Fibroblast of lung (primary cell): ENCODE data around the gene TCP11. TPM values are rescaled to one million over a fixed set of nuclear protein-coding genes. Genes with fewer than 3 reads are reported as not detected.
A peak's percentile ranks its signal among the peaks of the same experiment; 100 is the strongest.

ENCODE experiments used
- DNase-seq, 2 donors: peaks; one replicate each; pipeline versions ENCODE4 v3.0.0 to v3.0.0-alpha.2; 2010; ENCODE audit warnings: low read depth in 2 of 2
- H2AFZ ChIP-seq: 2 replicates; pipeline ENCODE4 v1.5.1; 2012; ENCODE audit warnings: low read length, control low read depth, inconsistent platforms
- H3K27ac ChIP-seq: 2 replicates; pipeline ENCODE4 v1.5.1; 2011; ENCODE audit warnings: low read length, control low read depth; ENCODE audit not compliant: insufficient read depth
- H3K27me3 ChIP-seq: 2 replicates; pipeline ENCODE4 v1.5.1; 2011; ENCODE audit warnings: mild to moderate bottlenecking, low read length; ENCODE audit not compliant: control insufficient read depth, insufficient read depth
- H3K36me3 ChIP-seq: 2 replicates; pipeline ENCODE4 v1.5.1; 2011; ENCODE audit warnings: low read length; ENCODE audit not compliant: control insufficient read depth, insufficient read depth
- H3K4me1 ChIP-seq: 2 replicates; pipeline ENCODE4 v1.5.1; 2011; ENCODE audit warnings: low read length; ENCODE audit not compliant: control insufficient read depth, insufficient read depth; ENCODE audit errors: extremely low read depth
- H3K4me2 ChIP-seq: 2 replicates; pipeline ENCODE4 v1.5.1; 2011; ENCODE audit warnings: low read length, control low read depth; ENCODE audit not compliant: insufficient read depth; ENCODE audit errors: extremely low read depth
- H3K4me3 ChIP-seq, 4 experiments: fragments of 200-600 bp in 1 of 4; sonication (generic) in 1 of 4; replicated peaks in 1 of 4; 2 replicates each; pipeline ENCODE4 v1.5.1; 2011 to 2016; ENCODE audit warnings: low read length in 4 of 4, low read depth in 3 of 4, mild to moderate bottlenecking in 3 of 4, control low read depth in 2 of 4, inconsistent platforms in 1 of 4, mixed read lengths in 1 of 4; ENCODE audit not compliant: insufficient read depth in 1 of 4; ENCODE audit errors: control extremely low read depth in 1 of 4
- H3K79me2 ChIP-seq: 2 replicates; pipeline ENCODE4 v1.5.1; 2012; ENCODE audit warnings: mild to moderate bottlenecking, low read length, inconsistent platforms; ENCODE audit not compliant: control insufficient read depth, insufficient read depth
- H3K9ac ChIP-seq: 2 replicates; pipeline ENCODE4 v1.5.1; 2011; ENCODE audit warnings: mild to moderate bottlenecking, low read length, control low read depth; ENCODE audit not compliant: insufficient read depth
- H3K9me3 ChIP-seq: 2 replicates; pipeline ENCODE4 v1.5.1; 2012; ENCODE audit warnings: low read depth, low read length; ENCODE audit not compliant: control insufficient read depth, insufficient read depth
- H4K20me1 ChIP-seq: 2 replicates; pipeline ENCODE4 v1.5.1; 2011; ENCODE audit warnings: low read length; ENCODE audit not compliant: control insufficient read depth, insufficient read depth; ENCODE audit errors: extremely low read depth
- CTCF ChIP-seq, 2 donors: IDR thresholded peaks in 1 of 2; conservative IDR thresholded peaks in 1 of 2; 1 replicate in 1 of 2; 2 replicates in 1 of 2; pipeline ENCODE4 v1.5.1; 2011 to 2012; ENCODE audit warnings: low read length in 2 of 2, control low read depth in 1 of 2, inconsistent platforms in 1 of 2, low read depth in 1 of 2, mild to moderate bottlenecking in 1 of 2
- EZH2 ChIP-seq: IDR thresholded peaks from 2 replicates; pipeline ENCODE4 v1.5.1; 2012; ENCODE audit warnings: low read length, control low read depth, mild to moderate bottlenecking; ENCODE audit errors: missing control alignments
- polyA plus RNA-seq, 2 donors: library from polyadenylated mRNA; depleted of rRNA in 1 of 2; stranded (reverse) in 1 of 2; unstranded in 1 of 2; fragments of >200 nt; gene quantifications; 2 replicates each; pipeline ENCODE4 v1.2.1, GENCODE V29; 2011 to 2012; ENCODE audit warnings: missing spikeins in 1 of 2
- total RNA-seq: library from RNA; depleted of rRNA; stranded (reverse); fragments of >200 nt; gene quantifications from 2 replicates; pipeline ENCODE4 v1.2.1, GENCODE V29; 2014

Gene TCP11
- total and polyA plus RNA-seq, 2 donors (not counting 1 experiment from before 2014, with no cell fraction given): 0.17 to 0.24 TPM

- no peak overlapping the region for H3K4me2 ChIP-seq
- no peak overlapping the region for H3K4me3 ChIP-seq
- no peak for TF ChIP-seq EZH2
- no peak for TF ChIP-seq CTCF (conservative IDR thresholded peaks at IDR 0.05 in 1 of 2, IDR thresholded peaks at IDR 0.05 in 1 of 2; ENCODE audit: low read depth in 1 of 2, low read length in 2 of 2)
- peaks cover 32% of the 10 kb centered on the region for H3K4me1 ChIP-seq
- H4K20me1 ChIP-seq: no peaks in the 10 kb centered on the region
- H2AFZ ChIP-seq: no peak overlapping the region
- H3K9me3 ChIP-seq: no peaks in the 10 kb centered on the region
- H3K79me2 ChIP-seq: no peaks in the 10 kb centered on the region
- no peak for DNase-seq
- no peaks in the 10 kb centered on the region for H3K36me3 ChIP-seq
- H3K27ac ChIP-seq: no peak overlapping the region
- H3K27me3 ChIP-seq: no peaks in the 10 kb centered on the region
- H3K9ac ChIP-seq: no peak overlapping the region
Observed at GRCh38 chr6:35094183-35094582, 47.0 kb downstream of the TCP11 start.

- no peak overlapping the region for H3K27ac ChIP-seq
- H3K9ac ChIP-seq: no peak overlapping the region
- no peaks in the 10 kb centered on the region for H3K9me3 ChIP-seq
- H4K20me1 ChIP-seq: no peaks in the 10 kb centered on the region
- H3K4me3 ChIP-seq: no peak overlapping the region
- no peaks in the 10 kb centered on the region for H3K79me2 ChIP-seq
- H2AFZ ChIP-seq: no peak overlapping the region
- no peaks in the 10 kb centered on the region for H3K36me3 ChIP-seq
- peaks cover 32% of the 10 kb centered on the region for H3K4me1 ChIP-seq
- no peaks in the 10 kb centered on the region for H3K27me3 ChIP-seq
- H3K4me2 ChIP-seq: no peak overlapping the region
- no peak for DNase-seq
- no peak for TF ChIP-seq CTCF (conservative IDR thresholded peaks at IDR 0.05 in 1 of 2, IDR thresholded peaks at IDR 0.05 in 1 of 2; ENCODE audit: low read depth in 1 of 2, low read length in 2 of 2)
- no peak for TF ChIP-seq EZH2
Observed at GRCh38 chr6:35093783-35094182, 47.4 kb downstream of the TCP11 start.

- H3K4me1 ChIP-seq: peaks cover 32% of the 10 kb centered on the region
Observed at GRCh38 chr6:35093118-35093445, 48.1 kb downstream of the TCP11 start.

More at GRCh38 chr6:35093118-35093445, 48.1 kb downstream of the TCP11 start:
- H3K36me3 ChIP-seq: peaks cover 2% of the 10 kb centered on the region
- no peak for TF ChIP-seq EZH2
- no peak for TF ChIP-seq CTCF (conservative IDR thresholded peaks at IDR 0.05 in 1 of 2, IDR thresholded peaks at IDR 0.05 in 1 of 2; ENCODE audit: low read depth in 1 of 2, low read length in 2 of 2)
- no peaks in the 10 kb centered on the region for H3K9me3 ChIP-seq
- H3K79me2 ChIP-seq: no peaks in the 10 kb centered on the region
- peak overlapping the region; percentile 54 for H3K4me2 ChIP-seq
- no peak for DNase-seq
- no peak overlapping the region for H2AFZ ChIP-seq
- H3K4me3 ChIP-seq: no peak overlapping the region
- H3K27ac ChIP-seq: no peak overlapping the region
- no peak overlapping the region for H3K9ac ChIP-seq
- no peaks in the 10 kb centered on the region for H3K27me3 ChIP-seq
- no peaks in the 10 kb centered on the region for H4K20me1 ChIP-seq
